K562 (cell line): ENCODE results near the gene CERS5. TPM values are rescaled to one million over a fixed set of nuclear protein-coding genes. Genes with fewer than 3 reads are reported as not detected.

ENCODE experiments used
- CBFA2T3 ChIP-seq: fragments of 450-650 bp; IDR thresholded peaks from 2 replicates; pipeline ENCODE4 v1.6.1; 2017
- CCNT2 ChIP-seq: IDR thresholded peaks from 2 replicates; pipeline ENCODE4 v1.6.1; 2011; ENCODE audit warnings: borderline replicate concordance, low read depth, mild to moderate bottlenecking, moderate library complexity, mixed read lengths, low read length; ENCODE audit not compliant: insufficient read length; ENCODE audit errors: extremely low read depth
- CEBPG ChIP-seq, 3 experiments: fragments of 200-800 bp in 1 of 3; sonication (Bioruptor generic) in 1 of 3; sonication (generic) in 1 of 3; formaldehyde crosslinking in 1 of 3; IDR thresholded peaks in 2 of 3; conservative IDR thresholded peaks in 1 of 3; 2 replicates each; pipeline versions ENCODE4 v1.6.1 to v1.8.0; 2016 to 2022; ENCODE audit warnings: missing compliant biosample characterization in 2 of 3, missing genetic modification characterization in 2 of 3, mild to moderate bottlenecking in 1 of 3, missing genetic modification reagents in 1 of 3
- CXXC5 ChIP-seq: fragments of 250-450 bp; sonication (Bioruptor Pico); IDR thresholded peaks from 2 replicates; pipeline ENCODE4 v1.8.0; 2022; ENCODE audit warnings: inconsistent platforms, mild to moderate bottlenecking, moderate library complexity
- ESRRA ChIP-seq: fragments of 450-650 bp; IDR thresholded peaks from 2 replicates; pipeline ENCODE4 v1.6.1; 2014; ENCODE audit warnings: low read depth, mild to moderate bottlenecking, moderate library complexity, borderline replicate concordance
- GMEB1 ChIP-seq: fragments of 250-450 bp; sonication (Bioruptor Pico); IDR thresholded peaks from 2 replicates; pipeline ENCODE4 v1.4.0; 2020; ENCODE audit warnings: mild to moderate bottlenecking
- HOXB6 ChIP-seq: fragments of 250-450 bp; sonication (Bioruptor Pico); IDR thresholded peaks from 2 replicates; pipeline ENCODE4 v1.5.1; 2022; ENCODE audit warnings: mild to moderate bottlenecking, borderline replicate concordance
- PHF20 ChIP-seq: fragments of 450-650 bp; IDR thresholded peaks from 2 replicates; pipeline ENCODE4 v1.6.1; 2018; ENCODE audit not compliant: partially characterized antibody
- POLR2AphosphoS5 ChIP-seq: IDR thresholded peaks from 2 replicates; pipeline ENCODE4 v1.6.1; 2011; ENCODE audit warnings: mild to moderate bottlenecking, low read depth, low read length, moderate library complexity; ENCODE audit not compliant: control insufficient read depth, insufficient read depth
- PRDM10 ChIP-seq: fragments of 450-650 bp; IDR thresholded peaks from 2 replicates; pipeline ENCODE4 v1.6.1; 2018; ENCODE audit not compliant: partially characterized antibody
- SETDB1 ChIP-seq: IDR thresholded peaks from one replicate; pipeline ENCODE4 v1.6.1; 2012; ENCODE audit warnings: low read length, control low read depth, inconsistent platforms
- TAF7 ChIP-seq: fragments of 450-650 bp; IDR thresholded peaks from 2 replicates; pipeline ENCODE4 v1.6.1; 2016; ENCODE audit warnings: missing genetic modification characterization, missing compliant biosample characterization
- TBL1XR1 ChIP-seq, 2 experiments: IDR thresholded peaks; 2 replicates each; pipeline ENCODE4 v1.6.1; 2012; ENCODE audit warnings: improper control_type of control experiment in 2 of 2, low read length in 2 of 2, mild to moderate bottlenecking in 1 of 2
- TSHZ1 ChIP-seq: fragments of 250-450 bp; sonication (Bioruptor Pico); IDR thresholded peaks from 2 replicates; pipeline ENCODE4 v1.4.0; 2020; ENCODE audit warnings: mild to moderate bottlenecking, moderate library complexity
- ZBTB9 ChIP-seq: fragments of 450-650 bp; formaldehyde crosslinking; IDR thresholded peaks from 2 replicates; pipeline ENCODE4 v1.4.0; 2020; ENCODE audit warnings: mild to moderate bottlenecking, moderate library complexity
- polyA plus RNA-seq, 8 experiments: library from polyadenylated mRNA; depleted of rRNA in 4 of 8; stranded (reverse) in 5 of 8; unstranded in 3 of 8; fragments of >200 nt; fragmentation: Nextera tagmentation in 2 of 8; fragmentation: Illumina TruSeq in 1 of 8; extraction: Ambion mirVana in 2 of 8; extraction: Trizol in 1 of 8; gene quantifications; 2 replicates each; pipeline versions ENCODE4 v1.2.1 to v1.2.3, GENCODE V29; 2011 to 2014; ENCODE audit warnings: inconsistent platforms in 1 of 8, missing spikeins in 1 of 8
- total RNA-seq, 7 experiments: library from RNA; depleted of rRNA in 6 of 7; stranded (reverse); fragments of >200 nt in 6 of 7; fragmentation: Illumina TruSeq in 2 of 7; extraction: Trizol in 2 of 7; gene quantifications; 2 replicates each; pipeline versions ENCODE4 v1.2.1 to v1.2.3, GENCODE V29; 2011 to 2021; ENCODE audit warnings: low replicate concordance in 1 of 7

CERS5 gene
- total and polyA plus RNA-seq, 9 of the 15 experiments (the other 6 are each of a cell fraction or from before 2014, with no cell fraction given): 6.1 to 47.5 (median 17.8) TPM

- 0 out of 2 replicates have a peak, but pooled peaks have one; percentile 49 for TF ChIP-seq ZBTB9 (CRISPR knock-in tag)
- peak; percentile 59; the same call in 1 of the 2 replicates for TF ChIP-seq CEBPG (CRISPR knock-in tag; IDR thresholded peaks at IDR 0.05)
- TF ChIP-seq CEBPG (tag; conservative IDR thresholded peaks at IDR 0.05 in 1 of 2, IDR thresholded peaks at IDR 0.05 in 1 of 2): no peak
- peak in 1 of 2 experiments; percentile 27; a peak in 1 of 4 replicates for TF ChIP-seq TBL1XR1 (IDR thresholded peaks at IDR 0.05; ENCODE audit: low read length in 2 of 2)
- TF ChIP-seq PRDM10: peak; percentile 14
- no peak for TF ChIP-seq CBFA2T3
- peak; percentile 60; the same call in 1 of the 2 replicates for TF ChIP-seq TAF7 (tag)
- peak; percentile 57 for TF ChIP-seq PHF20
- TF ChIP-seq CXXC5 (CRISPR knock-in tag): peak; percentile 98
- TF ChIP-seq HOXB6 (CRISPR knock-in tag): no peak
- no peak for TF ChIP-seq TSHZ1 (CRISPR knock-in tag)
- TF ChIP-seq ESRRA: peak; percentile 70
- peak; percentile 48 for TF ChIP-seq SETDB1
- TF ChIP-seq POLR2AphosphoS5: peak; percentile 54
- peak; percentile 47 for TF ChIP-seq CCNT2
- peak; percentile 60 for TF ChIP-seq GMEB1 (CRISPR knock-in tag)
Observed at GRCh38 chr12:50111693-50112455, 55.3 kb downstream of the CERS5 start, which contains the start of gene COX14 (continued).
